ENCODE data around the gene ABHD17C. TPM values are rescaled to one million over a fixed set of nuclear protein-coding genes. Genes with fewer than 3 reads are reported as not detected.

The ABHD17C gene
- total RNA-seq, 1 donor from 2014 or later, result 41.4 TPM

GRCh38 chr15:80780416-80781221 is 85.5 kb downstream of the ABHD17C start:
- peak; percentile 82 for DNase-seq
- intact Hi-C loops (cut with DNase I), result no loop called here
- peak overlapping the region; percentile 51 for H3K4me3 ChIP-seq
- TF ChIP-seq CTCF (IDR thresholded peaks at IDR 0.05), result no peak
- peaks cover 34% of the 10 kb centered on the region for H3K27me3 ChIP-seq
- no peak overlapping the region for H3K27ac ChIP-seq
- H3K9me3 ChIP-seq, result no peaks in the 10 kb centered on the region
- peaks cover 35% of the 10 kb centered on the region for H3K4me1 ChIP-seq
- H3K36me3 ChIP-seq, result no peaks in the 10 kb centered on the region
- ATAC-seq, result peak; percentile 58

GRCh38 chr15:80783260-80783659 is 88.2 kb downstream of the ABHD17C start:
- intact Hi-C loops (cut with DNase I), result no loop called here
- H3K27me3 ChIP-seq, result peaks cover 26% of the 10 kb centered on the region
- TF ChIP-seq CTCF (IDR thresholded peaks at IDR 0.05), result no peak

GRCh38 chr15:80785335-80785734 is 90.2 kb downstream of the ABHD17C start:
- ATAC-seq (no peak), DNase-seq (no peak)
- Histone ChIP-seq H3K27ac (no peak overlapping the region), H3K9me3 (no peaks in the 10 kb centered on the region), H3K36me3 (no peaks in the 10 kb centered on the region), H3K4me3 (no peak overlapping the region), H3K27me3 (peaks cover 16% of the 10 kb centered on the region), H3K4me1 (peaks cover 4% of the 10 kb centered on the region)
- no peak for TF ChIP-seq CTCF (IDR thresholded peaks at IDR 0.05)
- intact Hi-C loops (cut with DNase I), result no loop called here

More at GRCh38 chr15:80783260-80783659, 88.2 kb downstream of the ABHD17C start:
- H3K4me3 ChIP-seq, result no peak overlapping the region
- peaks cover 18% of the 10 kb centered on the region for H3K4me1 ChIP-seq
- H3K36me3 ChIP-seq, result no peaks in the 10 kb centered on the region
- H3K9me3 ChIP-seq, result no peaks in the 10 kb centered on the region
- no peak overlapping the region for H3K27ac ChIP-seq
- ATAC-seq, result no peak
- no peak for DNase-seq

- intact Hi-C loops (cut with DNase I), result no loop called here
Measured at GRCh38 chr15:80785811-80786354, 90.8 kb downstream of the ABHD17C start.

GRCh38 chr15:80787316-80787715 is 92.2 kb downstream of the ABHD17C start:
- H3K27me3 ChIP-seq, result peaks cover 5% of the 10 kb centered on the region
- H3K9me3 ChIP-seq, result no peaks in the 10 kb centered on the region
- no peak for TF ChIP-seq CTCF (IDR thresholded peaks at IDR 0.05)
- intact Hi-C loops (cut with DNase I), result no loop called here
- ATAC-seq (no peak), DNase-seq (no peak)
- no peak overlapping the region for H3K27ac ChIP-seq
- no peaks in the 10 kb centered on the region for H3K36me3 ChIP-seq
- no peaks in the 10 kb centered on the region for H3K4me1 ChIP-seq
- H3K4me3 ChIP-seq, result no peak overlapping the region

More at GRCh38 chr15:80785811-80786354, 90.8 kb downstream of the ABHD17C start:
- Histone ChIP-seq H3K4me1 (no peaks in the 10 kb centered on the region), H3K27ac (no peak overlapping the region), H3K4me3 (no peak overlapping the region), H3K36me3 (no peaks in the 10 kb centered on the region), H3K27me3 (peaks cover 11% of the 10 kb centered on the region), H3K9me3 (no peaks in the 10 kb centered on the region)
- DNase-seq (no peak), ATAC-seq (no peak)
- TF ChIP-seq CTCF (IDR thresholded peaks at IDR 0.05), result no peak
